AG04450 (cell line): Measurements from ENCODE around the gene HMG20B. TPM values are rescaled to one million over a fixed set of nuclear protein-coding genes. Genes with fewer than 3 reads are reported as not detected.

Experiments
- CTCF ChIA-PET: fragments of 300-600, 350-600 bp; formaldehyde crosslinking; extraction: SDS; loops from one replicate; lab custom pipeline; 2022; ENCODE audit warnings: antibody characterized with exemption, inconsistent platforms; lab: Charles Lee
- POLR2A ChIA-PET: fragments of 350-600 bp; formaldehyde crosslinking; extraction: SDS; loops from one replicate; lab custom pipeline; 2021; ENCODE audit warnings: antibody characterized with exemption, inconsistent platforms; lab: Yijun Ruan, JAX
- DNase-seq: peaks from one replicate; pipeline ENCODE4 v3.0.0-alpha.2; 2011; ENCODE audit warnings: low read depth, low spot score
- H3K27ac ChIP-seq: one replicate; pipeline ENCODE4 v1.5.1; 2012; ENCODE audit warnings: low read depth, low read length, control low read depth
- H3K27me3 ChIP-seq: one replicate; pipeline ENCODE4 v1.6.0; 2012; ENCODE audit warnings: low read length; ENCODE audit not compliant: control insufficient read depth, insufficient read depth
- H3K4me3 ChIP-seq: 2 replicates; pipeline ENCODE4 v1.5.1; 2011; ENCODE audit warnings: mild to moderate bottlenecking, low read depth, low read length, control low read depth
- H3K9me3 ChIP-seq: 2 replicates; pipeline ENCODE4 v1.5.1; 2012; ENCODE audit warnings: low read length; ENCODE audit not compliant: control insufficient read depth, insufficient read depth
- polyA plus RNA-seq: library from polyadenylated mRNA; depleted of rRNA; stranded (reverse); fragments of >200 nt; gene quantifications from 2 replicates; pipeline ENCODE4 v1.2.3, GENCODE V29; 2011
- TF ChIP-seq, protein P1 (sequence below): IDR thresholded peaks from 2 replicates; pipeline ENCODE4 v1.5.1; 2011; ENCODE audit warnings: low read depth, low read length, control low read depth, inconsistent platforms

HMG20B gene
- polyA plus RNA-seq, 1 experiment: 30.5 TPM

DNA sequence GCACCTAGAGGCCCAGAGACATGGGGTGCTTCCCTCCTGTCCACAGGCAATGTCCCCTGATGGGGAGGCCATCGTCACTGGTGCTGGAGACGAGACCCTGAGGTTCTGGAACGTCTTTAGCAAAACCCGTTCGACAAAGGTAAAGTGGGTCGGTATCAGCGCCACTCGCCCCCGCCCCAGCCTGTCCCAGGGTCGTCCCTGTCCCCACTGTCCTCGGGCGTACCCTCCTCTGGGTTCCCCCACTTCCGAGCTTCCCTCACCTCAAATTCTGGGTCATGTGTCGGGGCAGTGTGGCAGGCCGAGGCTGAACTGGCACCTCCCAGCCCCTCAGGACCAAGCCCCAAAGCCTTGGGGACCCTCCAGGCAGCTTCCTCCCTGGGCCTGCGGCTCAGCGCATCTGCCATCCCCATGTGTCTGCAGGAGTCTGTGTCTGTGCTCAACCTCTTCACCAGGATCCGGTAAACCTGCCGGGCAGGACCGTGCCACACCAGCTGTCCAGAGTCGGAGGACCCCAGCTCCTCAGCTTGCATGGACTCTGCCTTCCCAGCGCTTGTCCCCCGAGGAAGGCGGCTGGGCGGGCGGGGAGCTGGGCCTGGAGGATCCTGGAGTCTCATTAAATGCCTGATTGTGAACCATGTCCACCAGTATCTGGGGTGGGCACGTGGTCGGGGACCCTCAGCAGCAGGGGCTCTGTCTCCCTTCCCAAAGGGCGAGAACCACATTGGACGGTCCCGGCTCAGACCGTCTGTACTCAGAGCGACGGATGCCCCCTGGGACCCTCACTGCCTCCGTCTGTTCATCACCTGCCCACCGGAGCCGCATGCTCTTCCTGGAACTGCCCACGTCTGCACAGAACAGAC lies 38.1 kb upstream of the HMG20B start:
- DNase-seq: no peak
- TF ChIP-seq, protein P1, sequence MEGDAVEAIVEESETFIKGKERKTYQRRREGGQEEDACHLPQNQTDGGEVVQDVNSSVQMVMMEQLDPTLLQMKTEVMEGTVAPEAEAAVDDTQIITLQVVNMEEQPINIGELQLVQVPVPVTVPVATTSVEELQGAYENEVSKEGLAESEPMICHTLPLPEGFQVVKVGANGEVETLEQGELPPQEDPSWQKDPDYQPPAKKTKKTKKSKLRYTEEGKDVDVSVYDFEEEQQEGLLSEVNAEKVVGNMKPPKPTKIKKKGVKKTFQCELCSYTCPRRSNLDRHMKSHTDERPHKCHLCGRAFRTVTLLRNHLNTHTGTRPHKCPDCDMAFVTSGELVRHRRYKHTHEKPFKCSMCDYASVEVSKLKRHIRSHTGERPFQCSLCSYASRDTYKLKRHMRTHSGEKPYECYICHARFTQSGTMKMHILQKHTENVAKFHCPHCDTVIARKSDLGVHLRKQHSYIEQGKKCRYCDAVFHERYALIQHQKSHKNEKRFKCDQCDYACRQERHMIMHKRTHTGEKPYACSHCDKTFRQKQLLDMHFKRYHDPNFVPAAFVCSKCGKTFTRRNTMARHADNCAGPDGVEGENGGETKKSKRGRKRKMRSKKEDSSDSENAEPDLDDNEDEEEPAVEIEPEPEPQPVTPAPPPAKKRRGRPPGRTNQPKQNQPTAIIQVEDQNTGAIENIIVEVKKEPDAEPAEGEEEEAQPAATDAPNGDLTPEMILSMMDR: no peak
- Histone ChIP-seq H3K9me3 (peaks cover 4% of the 10 kb centered on the region; the same call in 1 of the 2 replicates), H3K27me3 (no peaks in the 10 kb centered on the region), H3K27ac (no peak overlapping the region), H3K4me3 (no peak overlapping the region)
- ChIA-PET CTCF (interaction anchor here (1.2 kb wide), 1 partner anchor 11 kb away, joined by 4 read pairs; no protein-coding TSS in a partner anchor), POLR2A (no interaction called here)

DNA sequence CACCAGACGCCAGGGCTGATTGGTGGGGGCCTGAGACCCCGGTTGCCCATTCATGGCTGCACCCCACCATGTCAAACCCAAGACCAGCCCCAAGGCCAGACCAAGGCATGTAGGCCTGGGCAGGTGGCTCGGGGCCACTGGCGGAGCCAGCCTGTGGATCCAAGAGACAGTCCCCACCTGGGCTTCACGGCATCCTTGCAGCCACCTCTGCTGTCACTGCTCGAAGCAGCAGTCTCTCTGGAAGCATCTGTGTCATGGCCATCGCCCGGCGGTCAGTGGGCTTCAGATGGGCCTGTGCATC lies 37.6 kb upstream of the HMG20B start:
- DNase-seq: no peak
- CTCF ChIA-PET: no interaction called here
- POLR2A ChIA-PET: no interaction called here
- Histone ChIP-seq H3K4me3 (no peak overlapping the region), H3K9me3 (peaks cover 5% of the 10 kb centered on the region; the same call in 1 of the 2 replicates), H3K27me3 (no peaks in the 10 kb centered on the region), H3K27ac (no peak overlapping the region)
- TF ChIP-seq, protein P1: no peak

DNA sequence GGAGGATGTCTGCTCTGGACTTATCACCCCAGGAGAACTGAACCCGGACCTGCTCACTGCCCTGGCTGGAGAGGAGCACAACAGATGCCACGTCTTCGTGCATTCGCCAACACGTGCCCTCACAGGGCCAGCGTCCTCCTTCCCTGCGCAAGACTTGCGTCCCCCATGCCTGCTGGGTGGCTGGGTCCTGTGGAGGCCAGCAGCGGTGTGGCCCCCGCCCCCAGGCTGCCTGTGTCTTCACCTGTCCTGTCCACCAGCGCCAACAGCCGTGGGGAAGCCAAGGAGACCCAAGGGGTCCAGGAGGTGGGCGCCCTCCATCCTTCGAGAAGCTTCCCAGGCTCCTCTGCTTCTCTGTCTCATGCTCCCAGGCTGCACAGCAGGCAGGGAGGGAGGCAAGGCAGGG lies 37.2 kb upstream of the HMG20B start:
- no peaks in the 10 kb centered on the region for H3K27me3 ChIP-seq
- H3K9me3 ChIP-seq: peaks cover 5% of the 10 kb centered on the region; the same call in 1 of the 2 replicates
- no peak overlapping the region for H3K4me3 ChIP-seq
- POLR2A ChIA-PET: no interaction called here
- DNase-seq: no peak
- TF ChIP-seq, protein P1: no peak
- CTCF ChIA-PET: no interaction called here
- no peak overlapping the region for H3K27ac ChIP-seq

DNA sequence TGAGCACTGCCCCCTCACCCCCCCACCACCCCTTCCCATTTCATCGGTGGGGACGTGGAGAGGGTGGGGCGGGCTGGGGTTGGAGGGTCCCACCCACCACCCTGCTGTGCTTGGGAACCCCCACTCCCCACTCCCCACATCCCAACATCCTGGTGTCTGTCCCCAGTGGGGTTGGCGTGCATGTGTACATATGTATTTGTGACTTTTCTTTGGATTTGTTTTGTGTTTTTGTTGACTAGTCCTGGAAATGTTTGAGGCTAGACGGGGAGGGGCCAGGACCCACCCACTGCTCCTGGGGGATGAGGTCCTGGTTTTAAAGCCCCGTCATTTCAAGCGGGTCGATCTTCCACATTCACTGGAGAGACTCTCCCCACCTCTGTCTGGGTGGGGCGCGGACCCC lies 36.8 kb upstream of the HMG20B start:
- TF ChIP-seq, protein P1: no peak
- DNase-seq: no peak
- POLR2A ChIA-PET: no interaction called here
- peaks cover 5% of the 10 kb centered on the region; the same call in 1 of the 2 replicates for H3K9me3 ChIP-seq
- H3K27ac ChIP-seq: no peak overlapping the region
- no peak overlapping the region for H3K4me3 ChIP-seq
- CTCF ChIA-PET: no interaction called here
- H3K27me3 ChIP-seq: no peaks in the 10 kb centered on the region

DNA sequence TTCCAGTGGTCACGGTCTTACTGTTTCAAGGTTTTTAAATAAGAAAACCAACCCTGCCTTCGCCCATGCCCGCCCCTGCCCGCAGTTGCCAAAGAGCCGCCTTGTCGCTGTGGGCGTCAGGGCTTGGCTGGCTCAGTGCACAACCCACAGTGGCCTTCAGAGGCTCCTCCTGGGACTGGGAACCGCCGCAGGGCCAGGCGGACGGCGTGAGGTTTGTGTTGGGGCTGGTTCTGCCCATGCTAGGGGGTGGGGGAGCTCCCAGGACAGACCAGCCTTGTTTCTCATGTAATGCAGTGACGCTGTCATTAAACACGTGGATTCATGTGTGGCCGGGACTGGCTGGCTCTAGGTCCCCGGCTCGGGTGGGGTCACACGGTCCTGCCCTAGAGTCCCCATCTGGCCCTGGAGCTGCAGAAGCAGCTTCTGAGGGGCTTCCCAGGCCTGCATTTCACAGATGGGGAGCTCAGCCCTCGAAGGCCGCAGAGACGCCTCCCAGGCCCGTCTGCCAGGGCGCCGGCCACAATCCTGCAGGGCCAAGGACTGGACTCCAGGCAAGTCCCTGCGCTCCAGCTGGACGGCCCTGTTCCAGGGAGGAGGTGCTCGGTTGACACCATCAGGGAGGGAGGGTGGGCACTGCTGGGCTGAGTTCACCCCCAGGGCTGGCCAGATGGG lies 36.2 kb upstream of the HMG20B start:
- Histone ChIP-seq H3K27me3 (no peaks in the 10 kb centered on the region), H3K4me3 (no peak overlapping the region), H3K9me3 (peaks cover 5% of the 10 kb centered on the region; the same call in 1 of the 2 replicates), H3K27ac (no peak overlapping the region)
- TF ChIP-seq, protein P1: no peak
- CTCF ChIA-PET: no interaction called here
- DNase-seq: no peak
- POLR2A ChIA-PET: no interaction called here
